M059J (cell line): Measurements from ENCODE around the gene EPB41L2. TPM values are rescaled to one million over a fixed set of nuclear protein-coding genes. Genes with fewer than 3 reads are reported as not detected.

Experiments
- DNase-seq: peaks from one replicate; pipeline ENCODE4 v3.0.0-alpha.2; 2012; ENCODE audit warnings: low read depth
- total RNA-seq: library from RNA; depleted of rRNA; stranded (reverse); fragments of >200 nt; shearing (Covaris generic); gene quantifications from 2 replicates; pipeline ENCODE4 v1.2.3, GENCODE V29; 2014; rRNA removed

EPB41L2 gene
- total RNA-seq, 1 experiment from 2014 or later: 43.0 TPM

DNA sequence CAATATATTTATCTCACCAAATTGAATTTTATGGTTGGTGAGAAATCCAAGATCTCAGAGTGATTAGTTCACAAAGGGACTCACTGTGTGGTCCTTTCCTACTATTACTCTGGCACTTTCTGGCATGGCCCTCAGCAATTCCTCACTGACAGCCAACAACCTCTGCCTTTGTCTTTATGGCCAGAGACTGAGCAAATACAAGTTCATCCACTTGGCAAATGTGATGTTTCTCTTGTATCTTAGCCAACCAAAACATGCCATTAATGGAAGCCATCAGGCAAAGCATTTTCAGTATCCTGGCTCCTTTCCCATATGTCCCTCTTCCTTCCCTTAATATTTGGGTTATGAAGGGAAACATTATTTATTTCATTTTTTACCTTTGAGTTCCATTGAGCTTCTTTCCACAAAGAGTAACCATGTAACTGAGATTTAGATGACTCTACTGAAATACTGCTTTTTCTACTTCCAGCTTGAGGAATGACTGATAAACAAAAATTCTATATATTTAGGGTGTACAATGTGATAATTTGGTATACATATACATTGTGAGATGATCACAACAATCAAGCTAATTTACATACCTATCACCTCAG, 266.6 kb downstream of the EPB41L2 start:
- peak; percentile 91 for DNase-seq

DNA sequence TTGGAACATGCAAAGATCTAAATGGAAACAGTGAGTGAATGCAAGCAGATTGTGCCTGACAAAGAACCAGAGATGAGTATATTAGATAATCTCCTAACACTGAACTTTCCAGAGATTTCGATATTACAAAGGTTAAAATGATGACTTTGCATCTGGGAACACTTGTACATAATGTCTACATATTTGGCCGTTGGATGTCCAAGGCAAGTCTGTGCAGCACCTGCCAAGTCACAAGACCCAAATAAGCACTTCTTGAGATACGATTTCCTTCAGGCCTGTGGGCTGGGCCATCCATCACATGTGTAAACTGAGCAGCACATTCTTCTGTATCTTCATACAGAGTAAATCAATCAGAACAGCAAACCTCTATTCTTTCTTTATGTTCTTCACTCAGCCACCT, 268.3 kb downstream of the EPB41L2 start:
- DNase-seq: no peak

DNA sequence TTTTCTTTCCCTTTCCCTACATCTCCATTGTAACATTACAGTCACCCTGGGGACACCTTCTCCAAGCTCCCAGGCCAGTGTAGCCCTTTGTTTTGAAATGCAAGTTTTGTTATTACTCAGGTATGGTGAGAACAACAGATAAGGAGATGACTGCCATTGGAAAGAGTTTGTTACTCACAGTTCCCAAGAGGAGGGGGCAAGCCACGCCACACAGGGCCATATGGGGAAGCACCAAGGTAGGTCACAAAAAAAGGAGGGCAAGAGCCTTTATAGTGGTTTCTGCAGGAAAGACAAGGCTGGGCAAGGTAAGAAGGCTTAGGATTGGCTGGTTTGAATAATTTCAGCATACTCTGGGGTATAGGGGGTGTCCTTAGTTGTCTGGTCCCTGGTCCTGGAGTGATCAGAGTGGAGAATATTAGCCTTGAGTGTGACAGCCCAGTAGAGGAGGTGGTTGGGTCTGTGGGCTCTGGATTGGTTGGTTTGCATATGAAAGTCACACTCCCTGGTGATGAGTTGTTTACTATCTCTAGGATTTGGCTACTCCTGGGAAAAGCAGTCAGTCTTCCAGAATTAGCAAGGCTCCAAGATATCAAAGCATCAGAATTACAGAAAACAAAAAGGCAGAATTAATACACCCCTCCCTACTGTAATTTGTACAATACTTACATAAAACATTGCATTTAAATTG, 268.9 kb downstream of the EPB41L2 start:
- no peak for DNase-seq

Other genes starting within 250 kb of the EPB41L2 start
- gene SMLR1, start 235.8 kb downstream of the EPB41L2 start, total RNA-seq: not detected in 2 replicates
- 6.8 and 8.6 TPM in 2 replicates for gene AKAP7, start 72.2 kb upstream of the EPB41L2 start, total RNA-seq